Measurements from ENCODE around the gene LOC101059915.

LOC101059915 gene

DNA sequence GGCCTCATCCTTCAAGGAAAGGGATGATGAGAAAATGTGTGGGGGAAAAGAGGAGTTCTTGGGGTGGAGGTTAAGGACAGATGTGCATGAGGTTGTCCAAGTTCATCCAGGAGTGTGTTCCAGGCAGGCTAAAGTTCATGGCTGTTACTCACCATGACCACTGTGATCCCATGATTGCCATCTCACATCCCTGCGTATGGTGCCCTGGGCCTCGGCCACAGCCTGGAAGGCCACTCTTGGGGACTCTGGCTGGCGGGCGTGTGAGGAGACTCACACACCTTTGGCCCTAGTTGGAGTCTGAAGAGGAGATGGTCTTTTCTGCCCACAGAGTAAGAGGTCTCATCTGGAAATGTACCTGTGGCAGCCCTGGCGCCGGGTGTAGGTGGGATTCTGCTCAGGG lies 7.4 kb upstream of the LOC101059915 start:
- H3K14ac ChIP-seq (ENCODE audit: insufficient read depth, low read length), result no peak overlapping the region
- H3K4me1 ChIP-seq (ENCODE audit: insufficient read depth, low read length), result no peaks in the 10 kb centered on the region
- H3K79me2 ChIP-seq (ENCODE audit: insufficient read depth, low read length), result no peaks in the 10 kb centered on the region
- H2BK120ac ChIP-seq (ENCODE audit: low read depth, low read length, poor library complexity, severe bottlenecking), result no peak overlapping the region
- H2BK15ac ChIP-seq (ENCODE audit: low read depth, low read length), result no peak overlapping the region
- no peak overlapping the region for H4K8ac ChIP-seq (replicated peaks; ENCODE audit: insufficient read length, low read depth, low read length)
- no peaks in the 10 kb centered on the region for H3K23me2 ChIP-seq (ENCODE audit: insufficient read length, low read depth, low read length, poor library complexity, severe bottlenecking)
- no peak overlapping the region for H2AK5ac ChIP-seq (ENCODE audit: insufficient read length, low read length)
- no peak overlapping the region for H3K18ac ChIP-seq (ENCODE audit: insufficient read length, low read depth, low read length)
- peaks cover 82 to 85% of the 10 kb centered on the region in 2 experiments for H3K9me3 Mint-ChIP-seq
- no peak overlapping the region for H4K5ac ChIP-seq (ENCODE audit: insufficient read length, low read depth, low read length)
- TF ChIP-seq, protein P1, sequence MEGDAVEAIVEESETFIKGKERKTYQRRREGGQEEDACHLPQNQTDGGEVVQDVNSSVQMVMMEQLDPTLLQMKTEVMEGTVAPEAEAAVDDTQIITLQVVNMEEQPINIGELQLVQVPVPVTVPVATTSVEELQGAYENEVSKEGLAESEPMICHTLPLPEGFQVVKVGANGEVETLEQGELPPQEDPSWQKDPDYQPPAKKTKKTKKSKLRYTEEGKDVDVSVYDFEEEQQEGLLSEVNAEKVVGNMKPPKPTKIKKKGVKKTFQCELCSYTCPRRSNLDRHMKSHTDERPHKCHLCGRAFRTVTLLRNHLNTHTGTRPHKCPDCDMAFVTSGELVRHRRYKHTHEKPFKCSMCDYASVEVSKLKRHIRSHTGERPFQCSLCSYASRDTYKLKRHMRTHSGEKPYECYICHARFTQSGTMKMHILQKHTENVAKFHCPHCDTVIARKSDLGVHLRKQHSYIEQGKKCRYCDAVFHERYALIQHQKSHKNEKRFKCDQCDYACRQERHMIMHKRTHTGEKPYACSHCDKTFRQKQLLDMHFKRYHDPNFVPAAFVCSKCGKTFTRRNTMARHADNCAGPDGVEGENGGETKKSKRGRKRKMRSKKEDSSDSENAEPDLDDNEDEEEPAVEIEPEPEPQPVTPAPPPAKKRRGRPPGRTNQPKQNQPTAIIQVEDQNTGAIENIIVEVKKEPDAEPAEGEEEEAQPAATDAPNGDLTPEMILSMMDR (conservative IDR thresholded peaks at IDR 0.05), result no peak
- DNase-seq, result no peak
- H3K4me3 Mint-ChIP-seq, result no peak overlapping the region
- H3K9ac ChIP-seq (ENCODE audit: extremely low read depth, insufficient read length, low read length), result no peak overlapping the region
- H3K36me3 Mint-ChIP-seq (ENCODE audit: insufficient read depth in 1 of 3, low read depth in 3 of 3), result no peaks in the 10 kb centered on the region; a peak in 3 of 7 replicates
- H3K27me3 Mint-ChIP-seq (ENCODE audit: low read depth), result peaks cover 3% of the 10 kb centered on the region
- H3K27ac ChIP-seq (ENCODE audit: insufficient read length, low read depth, low read length), result no peak overlapping the region
- H2AFZ ChIP-seq (ENCODE audit: low read length), result no peak overlapping the region
- H4K91ac ChIP-seq (ENCODE audit: insufficient read length, low read depth, low read length), result no peak overlapping the region
- no peak overlapping the region for H3K4ac ChIP-seq (ENCODE audit: low read depth, low read length)
- H3K27me3 ChIP-seq (ENCODE audit: insufficient read depth, low read length), result no peaks in the 10 kb centered on the region
- WGBS (ENCODE audit: extremely low coverage, insufficient read length, low lambda C conversion rate), result no CpG with 5 or more reads among the region's 6 CpGs
- H4K20me1 ChIP-seq (ENCODE audit: control insufficient read depth, insufficient read depth, insufficient read length), result no peaks in the 10 kb centered on the region
- H2BK12ac ChIP-seq (ENCODE audit: insufficient read length, low read depth, low read length), result no peak overlapping the region
- H3T11ph ChIP-seq (ENCODE audit: low read length), result no peak overlapping the region
- no peak overlapping the region for H3K27ac Mint-ChIP-seq
- peaks cover 10% of the 10 kb centered on the region for H3K9me3 ChIP-seq (ENCODE audit: control insufficient read depth, low read depth, low read length)
- no peaks in the 10 kb centered on the region for H3K79me1 ChIP-seq (ENCODE audit: insufficient read depth, low read depth, low read length, poor library complexity, severe bottlenecking)
- H2BK20ac ChIP-seq (ENCODE audit: low read depth, low read length, poor library complexity, severe bottlenecking), result no peak overlapping the region
- H3K4me1 Mint-ChIP-seq, result peaks cover 0 to 4% of the 10 kb centered on the region in 2 experiments; a peak in 3 of 4 replicates
- H3K23ac ChIP-seq (ENCODE audit: insufficient read length, low read depth, low read length), result no peak overlapping the region
- H2BK5ac ChIP-seq (ENCODE audit: insufficient read length, low read length), result no peak overlapping the region
- H3K56ac ChIP-seq (ENCODE audit: insufficient read length, low read depth, low read length), result no peak overlapping the region
- no peak overlapping the region for H3K4me2 ChIP-seq (ENCODE audit: insufficient read depth, insufficient read length, low read length)
